ENCODE measurements around the gene ITGAD.

DNA sequence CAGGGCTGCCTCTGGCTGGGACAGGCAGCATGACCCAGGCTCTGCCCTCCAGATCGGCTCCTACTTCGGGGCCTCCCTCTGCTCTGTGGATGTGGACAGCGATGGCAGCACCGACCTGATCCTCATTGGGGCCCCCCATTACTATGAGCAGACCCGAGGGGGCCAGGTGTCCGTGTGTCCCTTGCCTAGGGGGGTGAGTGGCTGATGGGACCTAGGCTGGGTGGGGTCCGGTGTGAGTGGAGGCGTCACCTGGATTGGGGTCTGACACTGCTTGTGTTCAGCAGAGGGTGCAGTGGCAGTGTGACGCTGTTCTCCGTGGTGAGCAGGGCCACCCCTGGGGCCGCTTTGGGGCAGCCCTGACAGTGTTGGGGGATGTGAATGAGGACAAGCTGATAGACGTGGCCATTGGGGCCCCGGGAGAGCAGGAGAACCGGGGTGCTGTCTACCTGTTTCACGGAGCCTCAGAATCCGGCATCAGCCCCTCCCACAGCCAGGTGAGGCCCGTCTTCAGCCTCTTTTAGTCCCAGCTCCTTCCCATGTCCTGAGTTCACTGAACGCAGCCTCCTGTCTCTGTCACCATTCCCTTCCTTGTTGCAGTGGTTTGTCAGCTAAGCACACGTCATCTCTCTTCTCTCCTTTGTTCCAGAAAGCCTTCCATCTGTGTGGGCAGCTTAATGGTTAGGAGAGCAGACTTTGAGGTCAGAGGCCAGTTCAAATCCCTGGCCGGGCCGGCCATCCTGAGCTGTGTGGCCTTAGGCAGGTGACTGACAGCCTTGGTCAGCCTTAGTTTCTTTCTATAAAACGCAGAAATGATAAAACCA is 18.1 kb downstream of the ITGAD start:
- TF ChIP-seq EZH2 (IDR thresholded peaks at IDR 0.05; ENCODE audit: borderline replicate concordance, low read depth, low read length, severe bottlenecking) (no peak), FOS (IDR thresholded peaks at IDR 0.05; ENCODE audit: borderline replicate concordance, insufficient read depth, low read length) (no peak), CTCF (IDR thresholded peaks at IDR 0.05; ENCODE audit: extremely low read depth in 1 of 2, insufficient read depth in 1 of 2, low read depth in 1 of 2, low read length in 2 of 2) (no peak), POLR2AphosphoS5 (IDR thresholded peaks at IDR 0.05; ENCODE audit: insufficient read depth, low read depth, low read length) (no peak)

All from endothelial cell of umbilical vein (primary cell).